H9 (cell line): Measurements from ENCODE around the gene IRX4. TPM values are rescaled to one million over a fixed set of nuclear protein-coding genes. Genes with fewer than 3 reads are reported as not detected.

ENCODE experiments used
- DNase-seq: peaks from one replicate; pipeline ENCODE4 v3.0.0-alpha.2; 2017
- H2AFZ ChIP-seq: one replicate; pipeline ENCODE4 v1.6.1; 2013; ENCODE audit warnings: mild to moderate bottlenecking, low read length, control low read depth, moderate library complexity
- H2AK5ac ChIP-seq: 2 replicates; pipeline ENCODE4 v1.6.1; 2013; ENCODE audit warnings: low read length, control low read depth, mixed read lengths; ENCODE audit not compliant: insufficient read length
- H2BK120ac ChIP-seq: one replicate; pipeline ENCODE4 v1.6.1; 2013; ENCODE audit warnings: low read depth, mild to moderate bottlenecking, low read length, control low read depth, inconsistent platforms; ENCODE audit not compliant: poor library complexity, severe bottlenecking
- H2BK12ac ChIP-seq: 2 replicates; pipeline ENCODE4 v1.6.1; 2013; ENCODE audit warnings: low read length, control low read depth, mixed read lengths, low read depth; ENCODE audit not compliant: insufficient read length
- H2BK15ac ChIP-seq: 2 replicates; pipeline ENCODE4 v1.6.1; 2013; ENCODE audit warnings: low read depth, low read length, control low read depth
- H2BK20ac ChIP-seq: one replicate; pipeline ENCODE4 v1.6.1; 2013; ENCODE audit warnings: low read depth, mild to moderate bottlenecking, low read length, control low read depth, inconsistent platforms; ENCODE audit not compliant: poor library complexity, severe bottlenecking
- H2BK5ac ChIP-seq: 2 replicates; pipeline ENCODE4 v1.6.1; 2013; ENCODE audit warnings: low read length, control low read depth, mixed read lengths; ENCODE audit not compliant: insufficient read length
- H3K14ac ChIP-seq: 2 replicates; pipeline ENCODE4 v1.6.1; 2013; ENCODE audit warnings: low read length, control low read depth; ENCODE audit not compliant: insufficient read depth
- H3K18ac ChIP-seq: 2 replicates; pipeline ENCODE4 v1.6.1; 2013; ENCODE audit warnings: low read depth, mild to moderate bottlenecking, mixed read lengths, low read length, control low read depth; ENCODE audit not compliant: insufficient read length
- H3K23ac ChIP-seq: 2 replicates; pipeline ENCODE4 v1.6.1; 2013; ENCODE audit warnings: low read length, control low read depth, mixed read lengths, low read depth; ENCODE audit not compliant: insufficient read length
- H3K23me2 ChIP-seq: 2 replicates; pipeline ENCODE4 v1.6.1; 2013; ENCODE audit warnings: low read depth, mild to moderate bottlenecking, mixed read lengths, low read length, control low read depth; ENCODE audit not compliant: insufficient read length, poor library complexity, severe bottlenecking
- H3K27ac ChIP-seq: 2 replicates; pipeline ENCODE4 v1.5.1; 2013; ENCODE audit warnings: low read length, control low read depth, mixed read lengths, low read depth; ENCODE audit not compliant: insufficient read length
- H3K27me3 ChIP-seq: 2 replicates; pipeline ENCODE4 v1.6.1; 2013; ENCODE audit warnings: low read length, control low read depth, inconsistent platforms; ENCODE audit not compliant: insufficient read depth
- H3K4ac ChIP-seq: 2 replicates; pipeline ENCODE4 v1.6.1; 2013; ENCODE audit warnings: low read depth, mild to moderate bottlenecking, control low read depth, inconsistent platforms, low read length, moderate library complexity
- H3K4me1 ChIP-seq: 2 replicates; pipeline ENCODE4 v1.6.1; 2013; ENCODE audit warnings: low read length, control low read depth, inconsistent platforms; ENCODE audit not compliant: insufficient read depth
- H3K4me2 ChIP-seq: 2 replicates; pipeline ENCODE4 v1.6.1; 2013; ENCODE audit warnings: low read length, control low read depth, mixed read lengths; ENCODE audit not compliant: insufficient read length, insufficient read depth
- H3K56ac ChIP-seq: 2 replicates; pipeline ENCODE4 v1.6.1; 2013; ENCODE audit warnings: low read depth, mild to moderate bottlenecking, mixed read lengths, low read length, control low read depth; ENCODE audit not compliant: insufficient read length
- H3K79me1 ChIP-seq: 2 replicates; pipeline ENCODE4 v1.6.1; 2013; ENCODE audit warnings: low read depth, mild to moderate bottlenecking, moderate library complexity, low read length, control low read depth, inconsistent platforms; ENCODE audit not compliant: insufficient read depth, poor library complexity, severe bottlenecking
- H3K79me2 ChIP-seq: 2 replicates; pipeline ENCODE4 v1.6.1; 2013; ENCODE audit warnings: low read length, control low read depth, inconsistent platforms; ENCODE audit not compliant: insufficient read depth
- H3K9ac ChIP-seq: 2 replicates; pipeline ENCODE4 v1.6.1; 2013; ENCODE audit warnings: low read length, control low read depth, mixed read lengths; ENCODE audit not compliant: insufficient read length; ENCODE audit errors: extremely low read depth
- H3K9me3 ChIP-seq: one replicate; pipeline ENCODE4 v1.6.1; 2013; ENCODE audit warnings: low read depth, low read length, inconsistent platforms; ENCODE audit not compliant: control insufficient read depth
- H3T11ph ChIP-seq: one replicate; pipeline ENCODE4 v1.6.1; 2013; ENCODE audit warnings: mild to moderate bottlenecking, low read length, control low read depth, inconsistent platforms
- H4K20me1 ChIP-seq: one replicate; pipeline ENCODE4 v1.6.1; 2013; ENCODE audit not compliant: control insufficient read depth, insufficient read length, insufficient read depth
- H4K5ac ChIP-seq: 2 replicates; pipeline ENCODE4 v1.6.1; 2013; ENCODE audit warnings: low read depth, mild to moderate bottlenecking, mixed read lengths, low read length, control low read depth; ENCODE audit not compliant: insufficient read length
- H4K8ac ChIP-seq: replicated peaks from 2 replicates; pipeline ENCODE4 v1.6.1; 2013; ENCODE audit warnings: low read length, control low read depth, mixed read lengths, low read depth; ENCODE audit not compliant: insufficient read length
- H4K91ac ChIP-seq: 2 replicates; pipeline ENCODE4 v1.6.1; 2013; ENCODE audit warnings: low read depth, mild to moderate bottlenecking, moderate library complexity, mixed read lengths, low read length, control low read depth; ENCODE audit not compliant: insufficient read length
- H3K27ac Mint-ChIP-seq, 3 experiments: 2 replicates in 2 of 3; 3 replicates in 1 of 3; pipeline ENCODE4 v1.8.0; 2020 to 2021; ENCODE audit warnings: mixed read lengths in 3 of 3, mild to moderate bottlenecking in 1 of 3, moderate library complexity in 1 of 3
- H3K27me3 Mint-ChIP-seq: 2 replicates; pipeline ENCODE4 v1.8.0; 2021; ENCODE audit warnings: low read depth, mild to moderate bottlenecking, moderate library complexity, mixed read lengths
- H3K36me3 Mint-ChIP-seq, 3 experiments: 2 replicates in 2 of 3; 3 replicates in 1 of 3; pipeline ENCODE4 v1.8.0; 2020 to 2021; ENCODE audit warnings: low read depth in 3 of 3, mixed read lengths in 3 of 3; ENCODE audit not compliant: insufficient read depth in 1 of 3
- H3K4me1 Mint-ChIP-seq, 2 experiments: 2 replicates each; pipeline ENCODE4 v1.8.0; 2020; ENCODE audit warnings: mixed read lengths in 2 of 2
- H3K4me3 Mint-ChIP-seq, 2 experiments: 2 replicates in 1 of 2; 3 replicates in 1 of 2; pipeline ENCODE4 v1.8.0; 2020 to 2021; ENCODE audit warnings: mild to moderate bottlenecking in 2 of 2, mixed read lengths in 2 of 2, moderate library complexity in 1 of 2
- H3K9me3 Mint-ChIP-seq, 2 experiments: 2 replicates in 1 of 2; 3 replicates in 1 of 2; pipeline ENCODE4 v1.8.0; 2020; ENCODE audit warnings: mild to moderate bottlenecking in 2 of 2, mixed read lengths in 2 of 2, moderate library complexity in 1 of 2
- CTCF ChIP-seq: fragments of 200-600 bp; sonication (generic); conservative IDR thresholded peaks from 3 replicates; pipeline ENCODE4 v1.8.0; 2021; ENCODE audit warnings: antibody characterized with exemption, mild to moderate bottlenecking
- WGBS: extraction: QIAGEN DNeasy Blood & Tissue Kit; methylation state at CpG from one replicate; pipeline ENCODE4 v1.1.7; 2013; ENCODE audit warnings: missing lambda C conversion rate, low lambda C conversion rate, mixed read lengths; ENCODE audit not compliant: insufficient read length; ENCODE audit errors: extremely low coverage; 5-methylcytosine and 5-hydroxymethylcytosine counted together
- total RNA-seq: library from RNA; stranded (reverse); gene quantifications from 2 replicates; pipeline ENCODE4 v1.2.1, GENCODE V29; 2021

Gene IRX4
- total RNA-seq, 1 experiment from 2014 or later = 3.2 TPM

GRCh38 chr5:1879292-1880263 lies 3.1 kb downstream of the IRX4 start:
- no peak overlapping the region for H3K23ac ChIP-seq
- WGBS = no CpG with 5 or more reads among the region's 48 CpGs

More at GRCh38 chr5:1879292-1880263, 3.1 kb downstream of the IRX4 start:
- Histone ChIP-seq H3K4me2 (no peak overlapping the region), H3K27ac (no peak overlapping the region), H3K18ac (no peak overlapping the region), H2BK120ac (no peak overlapping the region), H4K91ac (no peak overlapping the region), H2BK20ac (no peak overlapping the region), H3K27me3 (peaks cover 74% of the 10 kb centered on the region), H3K9me3 (no peaks in the 10 kb centered on the region), H3T11ph (no peak overlapping the region), H2AFZ (no peak overlapping the region), H3K56ac (no peak overlapping the region), H2AK5ac (no peak overlapping the region), H4K20me1 (no peaks in the 10 kb centered on the region), H2BK12ac (no peak overlapping the region), H2BK5ac (no peak overlapping the region), H3K79me1 (no peaks in the 10 kb centered on the region), H3K79me2 (no peaks in the 10 kb centered on the region), H2BK15ac (no peak overlapping the region), H3K4ac (no peak overlapping the region), H3K9ac (no peak overlapping the region), H4K5ac (no peak overlapping the region), H3K23me2 (peaks cover 31% of the 10 kb centered on the region), H4K8ac (no peak overlapping the region), H3K14ac (no peak overlapping the region), H3K4me1 (no peaks in the 10 kb centered on the region)
- Mint-ChIP-seq H3K4me3 (peak overlapping the region in 1 of 2 experiments; percentile 54; a peak in 2 of 5 replicates), H3K27ac (no peak overlapping the region), H3K4me1 (peaks cover 18 to 34% of the 10 kb centered on the region in 2 experiments), H3K9me3 (peaks cover 4% of the 10 kb centered on the region in 2 experiments), H3K36me3 (peaks cover 0 to 12% (median 0%) of the 10 kb centered on the region in 3 experiments; a peak in 4 of 7 replicates), H3K27me3 (peaks cover 78% of the 10 kb centered on the region)
- no peak for DNase-seq
- TF ChIP-seq CTCF = no peak
